CD4-positive, alpha-beta T cell (primary cell): ENCODE measurements around the gene ERFE. TPM values are rescaled to one million over a fixed set of nuclear protein-coding genes. Genes with fewer than 3 reads are reported as not detected.

ENCODE experiments used
- ATAC-seq: fragments of 200-7000 bp; cut with Tn5 transposase; one replicate; pipeline ENCODE4 v1.10.0; 2022; ENCODE audit warnings: mild to moderate bottlenecking; ENCODE audit not compliant: poor library complexity
- CTCF ChIA-PET: fragments of 350-600 bp; sonication (Branson Sonifier 250); formaldehyde crosslinking; loops from one replicate; lab custom pipeline; 2021; ENCODE audit warnings: antibody characterized with exemption, inconsistent platforms; lab: Charles Lee
- POLR2A ChIA-PET: fragments of 350-600 bp; sonication (Branson Sonifier 250); formaldehyde crosslinking; loops from one replicate; lab custom pipeline; 2021; ENCODE audit warnings: antibody characterized with exemption, inconsistent platforms; lab: Charles Lee
- DNase-seq, 14 experiments: peaks; one replicate each; pipeline ENCODE4 v3.0.0-alpha.2; 2013 to 2020; ENCODE audit warnings: mixed read lengths in 2 of 14
- H3K27ac ChIP-seq, 2 donors: one replicate each; pipeline versions ENCODE4 v1.5.1 to v1.7.0; 2013; ENCODE audit warnings: low read length in 2 of 2, low read depth in 1 of 2, mild to moderate bottlenecking in 1 of 2
- H3K27me3 ChIP-seq, 2 experiments: 1 replicate in 1 of 2; 2 replicates in 1 of 2; pipeline versions ENCODE4 v1.6.1 to v1.7.0; 2013; ENCODE audit warnings: low read length in 2 of 2, control low read depth in 1 of 2, mild to moderate bottlenecking in 1 of 2, moderate library complexity in 1 of 2; ENCODE audit not compliant: insufficient read depth in 2 of 2, control insufficient read depth in 1 of 2
- H3K36me3 ChIP-seq: one replicate; pipeline ENCODE4 v1.6.1; 2013; ENCODE audit warnings: low read length, control low read depth; ENCODE audit not compliant: insufficient read depth
- H3K4me1 ChIP-seq: one replicate; pipeline ENCODE4 v1.6.1; 2013; ENCODE audit warnings: low read length, control low read depth; ENCODE audit not compliant: insufficient read depth
- H3K4me3 ChIP-seq: one replicate; pipeline ENCODE4 v1.5.1; 2013; ENCODE audit warnings: mild to moderate bottlenecking, low read length, moderate library complexity
- H3K9me3 ChIP-seq, 2 experiments: 1 replicate in 1 of 2; 2 replicates in 1 of 2; pipeline versions ENCODE4 v1.6.1 to v1.7.0; 2013; ENCODE audit warnings: low read length in 2 of 2, mild to moderate bottlenecking in 2 of 2, control low read depth in 1 of 2, moderate library complexity in 1 of 2; ENCODE audit not compliant: control insufficient read depth in 1 of 2, insufficient read depth in 1 of 2
- H3K27ac Mint-ChIP-seq: one replicate; pipeline ENCODE4 v1.8.0; 2020; ENCODE audit warnings: mixed read lengths
- H3K27me3 Mint-ChIP-seq: one replicate; pipeline ENCODE4 v1.8.0; 2021; ENCODE audit warnings: mixed read lengths
- H3K36me3 Mint-ChIP-seq: one replicate; pipeline ENCODE4 v1.8.0; 2021; ENCODE audit warnings: low read depth, mixed read lengths
- H3K4me1 Mint-ChIP-seq: one replicate; pipeline ENCODE4 v1.8.0; 2021; ENCODE audit warnings: low read depth, mixed read lengths
- H3K4me3 Mint-ChIP-seq: one replicate; pipeline ENCODE4 v1.8.0; 2020; ENCODE audit warnings: mild to moderate bottlenecking, mixed read lengths
- H3K9me3 Mint-ChIP-seq: one replicate; pipeline ENCODE4 v1.8.0; 2020; ENCODE audit warnings: mixed read lengths
- intact Hi-C, 2 experiments: fragments of 100-400 bp; cut with DNase I in 1 of 2; cut with micrococcal nuclease in 1 of 2; formaldehyde crosslinking; loops; one replicate each; pipeline versions ENCODE4 v1.15.1 to v1.9.0; 2023 to 2025; cut with DNase I, micrococcal nuclease
- total RNA-seq, 174 experiments: library from RNA in 2 of 174; stranded (reverse) in 2 of 174; gene quantifications; one replicate each; pipeline ENCODE4 v1.2.3 and lab custom pipeline; 2021 to 2026
- TF ChIP-seq, protein P1 (sequence below): fragments of 200-600 bp; IDR thresholded peaks from one replicate; pipeline ENCODE4 v1.8.0; 2022; ENCODE audit warnings: antibody characterized with exemption, mild to moderate bottlenecking

ERFE gene
- total RNA-seq, 2 experiments from 2014 or later, result not detected

DNA sequence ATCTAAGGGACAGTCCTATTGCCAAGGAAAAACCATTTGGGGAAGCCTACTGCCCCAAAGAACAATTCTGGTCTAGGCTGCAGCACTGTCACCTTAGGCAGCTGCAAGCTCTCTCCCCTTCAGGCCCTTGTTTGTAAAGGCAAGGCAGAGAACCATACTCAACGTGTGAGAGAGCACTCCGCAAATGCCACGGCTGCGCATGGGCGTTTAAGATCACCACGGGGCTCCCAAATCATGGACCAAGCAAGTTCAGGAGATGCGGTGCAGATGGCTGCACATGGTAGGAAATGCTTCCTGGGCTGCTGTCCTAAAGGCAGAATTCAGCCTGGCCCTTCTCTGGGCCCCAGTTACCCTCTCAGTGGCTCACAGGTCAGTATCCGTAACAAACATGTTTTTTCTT, 15.5 kb downstream of the ERFE start:
- TF ChIP-seq, protein P1, sequence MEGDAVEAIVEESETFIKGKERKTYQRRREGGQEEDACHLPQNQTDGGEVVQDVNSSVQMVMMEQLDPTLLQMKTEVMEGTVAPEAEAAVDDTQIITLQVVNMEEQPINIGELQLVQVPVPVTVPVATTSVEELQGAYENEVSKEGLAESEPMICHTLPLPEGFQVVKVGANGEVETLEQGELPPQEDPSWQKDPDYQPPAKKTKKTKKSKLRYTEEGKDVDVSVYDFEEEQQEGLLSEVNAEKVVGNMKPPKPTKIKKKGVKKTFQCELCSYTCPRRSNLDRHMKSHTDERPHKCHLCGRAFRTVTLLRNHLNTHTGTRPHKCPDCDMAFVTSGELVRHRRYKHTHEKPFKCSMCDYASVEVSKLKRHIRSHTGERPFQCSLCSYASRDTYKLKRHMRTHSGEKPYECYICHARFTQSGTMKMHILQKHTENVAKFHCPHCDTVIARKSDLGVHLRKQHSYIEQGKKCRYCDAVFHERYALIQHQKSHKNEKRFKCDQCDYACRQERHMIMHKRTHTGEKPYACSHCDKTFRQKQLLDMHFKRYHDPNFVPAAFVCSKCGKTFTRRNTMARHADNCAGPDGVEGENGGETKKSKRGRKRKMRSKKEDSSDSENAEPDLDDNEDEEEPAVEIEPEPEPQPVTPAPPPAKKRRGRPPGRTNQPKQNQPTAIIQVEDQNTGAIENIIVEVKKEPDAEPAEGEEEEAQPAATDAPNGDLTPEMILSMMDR, result no peak
- no peaks in the 10 kb centered on the region for H3K9me3 ChIP-seq
- no peak overlapping the region for H3K27ac ChIP-seq
- no peaks in the 10 kb centered on the region for H3K9me3 Mint-ChIP-seq
- no peak overlapping the region for H3K4me3 Mint-ChIP-seq
- DNase-seq, result no peak
- H3K4me1 Mint-ChIP-seq, result no peaks in the 10 kb centered on the region
- H3K4me1 ChIP-seq, result no peaks in the 10 kb centered on the region
- ATAC-seq, result no peak
- intact Hi-C loops, result no loop called here
- no peaks in the 10 kb centered on the region for H3K27me3 ChIP-seq
- H3K27ac Mint-ChIP-seq, result no peak overlapping the region
- CTCF ChIA-PET, result no interaction called here
- peaks cover 97% of the 10 kb centered on the region for H3K36me3 Mint-ChIP-seq
- POLR2A ChIA-PET, result no interaction called here
- no peak overlapping the region for H3K4me3 ChIP-seq
- no peaks in the 10 kb centered on the region for H3K27me3 Mint-ChIP-seq
- peaks cover 79% of the 10 kb centered on the region for H3K36me3 ChIP-seq

DNA sequence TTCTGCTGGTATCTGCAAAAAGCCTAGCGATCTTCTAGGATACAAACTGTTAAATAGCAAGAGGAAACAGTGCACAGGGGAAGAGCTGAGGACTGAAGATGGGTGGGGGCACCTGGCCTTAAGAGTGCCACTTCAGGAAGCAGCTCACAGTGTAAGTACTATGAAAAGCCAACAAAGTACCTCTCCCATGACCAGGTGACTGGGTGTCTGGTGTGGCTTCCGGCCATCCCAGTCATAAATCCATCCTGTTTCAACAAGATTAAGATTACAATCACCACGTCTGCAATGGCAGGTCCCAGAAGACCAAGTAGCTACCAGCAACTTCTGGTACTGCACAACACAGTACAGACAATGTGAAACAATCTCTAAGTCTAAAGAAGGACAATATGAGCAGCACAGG, 15.9 kb downstream of the ERFE start:
- Mint-ChIP-seq H3K4me3 (no peak overlapping the region), H3K9me3 (no peaks in the 10 kb centered on the region), H3K4me1 (no peaks in the 10 kb centered on the region), H3K27me3 (no peaks in the 10 kb centered on the region), H3K27ac (no peak overlapping the region), H3K36me3 (peaks cover 97% of the 10 kb centered on the region)
- no peak overlapping the region for H3K27ac ChIP-seq
- H3K27me3 ChIP-seq, result no peaks in the 10 kb centered on the region
- H3K4me3 ChIP-seq, result no peak overlapping the region
- no peak for DNase-seq
- H3K36me3 ChIP-seq, result peaks cover 81% of the 10 kb centered on the region
- no peaks in the 10 kb centered on the region for H3K4me1 ChIP-seq
- no peaks in the 10 kb centered on the region for H3K9me3 ChIP-seq
- ATAC-seq, result no peak
- CTCF ChIA-PET, result no interaction called here
- intact Hi-C loops, result no loop called here
- POLR2A ChIA-PET, result no interaction called here
- TF ChIP-seq, protein P1, result no peak

DNA sequence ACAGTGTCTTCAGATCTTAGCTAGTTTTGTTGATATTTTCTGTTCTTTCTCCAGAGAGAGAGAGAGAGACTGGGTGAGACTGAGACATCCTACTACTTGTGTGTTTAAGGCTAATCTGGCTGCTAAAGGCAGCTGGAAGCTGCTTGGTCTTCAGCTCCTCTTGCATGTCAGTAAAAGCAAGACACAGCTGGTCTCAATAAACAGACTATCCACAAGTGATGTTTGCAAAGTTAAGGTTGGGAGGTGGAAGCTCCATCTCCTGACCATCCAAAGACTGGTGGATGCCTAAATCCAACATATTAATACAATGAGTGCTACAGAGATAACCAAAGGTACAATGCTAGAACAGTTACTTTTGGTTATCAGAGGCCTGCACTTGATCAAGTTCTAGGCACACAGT, 17.8 kb downstream of the ERFE start:
- no peak overlapping the region for H3K4me3 ChIP-seq
- POLR2A ChIA-PET, result no interaction called here
- Mint-ChIP-seq H3K27ac (peak overlapping the region; percentile 35), H3K4me1 (no peaks in the 10 kb centered on the region), H3K27me3 (no peaks in the 10 kb centered on the region), H3K9me3 (no peaks in the 10 kb centered on the region), H3K4me3 (no peak overlapping the region), H3K36me3 (peaks cover 99% of the 10 kb centered on the region)
- CTCF ChIA-PET, result no interaction called here
- ATAC-seq (no peak), DNase-seq (no peak)
- no peak overlapping the region for H3K27ac ChIP-seq
- H3K27me3 ChIP-seq, result no peaks in the 10 kb centered on the region
- no peaks in the 10 kb centered on the region for H3K4me1 ChIP-seq
- peaks cover 84% of the 10 kb centered on the region for H3K36me3 ChIP-seq
- H3K9me3 ChIP-seq, result no peaks in the 10 kb centered on the region
- TF ChIP-seq, protein P1, result no peak
- intact Hi-C loops, result no loop called here
